Transverse colon (tissue), 4 donors: ENCODE results near the gene PIP5K1B. TPM values are rescaled to one million over a fixed set of nuclear protein-coding genes. Genes with fewer than 3 reads are reported as not detected.

Source experiments
- DNase-seq: peaks from one replicate; pipeline ENCODE4 v3.0.0-alpha.2; 2019
- H3K27ac ChIP-seq, 4 donors: fragments of 200-600 bp; sonication (generic); 2 replicates each; pipeline ENCODE4 v1.5.1; 2016 to 2018; ENCODE audit warnings: inconsistent platforms in 4 of 4
- H3K27me3 ChIP-seq: fragments of 200-600 bp; sonication (generic); 2 replicates; pipeline ENCODE4 v1.5.1; 2017; ENCODE audit warnings: inconsistent platforms
- H3K36me3 ChIP-seq, 4 donors: fragments of 200-600 bp; sonication (generic); 2 replicates each; pipeline ENCODE4 v1.5.1; 2017 to 2019; ENCODE audit warnings: inconsistent platforms in 4 of 4
- H3K4me1 ChIP-seq, 4 donors: fragments of 200-600 bp; sonication (generic); 2 replicates each; pipeline ENCODE4 v1.5.1; 2017 to 2020; ENCODE audit warnings: inconsistent platforms in 4 of 4
- H3K4me3 ChIP-seq, 4 donors: fragments of 200-600 bp; sonication (generic); 1 replicate in 1 of 4; 2 replicates in 3 of 4; pipeline versions ENCODE4 v1.5.1 to v1.6.1; 2017 to 2019; ENCODE audit warnings: inconsistent platforms in 4 of 4
- H3K9me3 ChIP-seq, 2 donors: fragments of 200-600 bp; sonication (generic); 2 replicates each; pipeline ENCODE4 v1.5.1; 2017 to 2019; ENCODE audit warnings: inconsistent platforms in 2 of 2
- CTCF ChIP-seq, 5 experiments: fragments of 200-600 bp in 3 of 5; fragments of 450-650 bp in 2 of 5; sonication (generic) in 3 of 5; IDR thresholded peaks; 1 replicate in 2 of 5; 2 replicates in 3 of 5; pipeline ENCODE4 v1.5.1; 2016 to 2017; ENCODE audit warnings: antibody characterized with exemption in 5 of 5, inconsistent platforms in 3 of 5, mild to moderate bottlenecking in 2 of 5, moderate library complexity in 1 of 5
- EP300 ChIP-seq: sonication (generic); formaldehyde crosslinking; IDR thresholded peaks from one replicate; pipeline ENCODE4 v1.6.1; 2017; ENCODE audit warnings: antibody characterized with exemption, low read depth
- POLR2A ChIP-seq: fragments of 450-650 bp; IDR thresholded peaks from one replicate; pipeline ENCODE4 v1.6.1; 2016; ENCODE audit warnings: antibody characterized with exemption, mild to moderate bottlenecking, moderate library complexity
- POLR2AphosphoS5 ChIP-seq, 3 donors: sonication (generic); formaldehyde crosslinking; IDR thresholded peaks; one replicate each; pipeline ENCODE4 v1.6.1; 2016; ENCODE audit warnings: antibody characterized with exemption in 3 of 3
- WGBS, 2 donors: methylation state at CpG; one replicate each; pipeline ENCODE4 v1.1.5; 2018; ENCODE audit warnings: low coverage in 1 of 2; 5-methylcytosine and 5-hydroxymethylcytosine counted together
- in situ Hi-C, 4 donors: fragments of 200-750 bp; cut with MboI; loops; one replicate each; pipeline versions ENCODE4 v1.15.0 to v1.15.1; 2017; ENCODE audit warnings: low sequenced_read_pairs in 3 of 4, low pct_ligation_motif_present in 1 of 4, low pct_unique_long_range_greater_than_20kb in 1 of 4
- intact Hi-C: fragments of 100-400 bp; cut with DNase I; formaldehyde crosslinking; loops from one replicate; pipeline ENCODE4 v1.15.1; 2023; ENCODE audit warnings: low total_unique reads
- total RNA-seq, 4 donors: library from RNA; depleted of rRNA; stranded (reverse); fragments of >200 nt; gene quantifications; one replicate each; pipeline ENCODE4 v1.1.0, GENCODE V29; 2016

PIP5K1B gene
- total RNA-seq, 4 donors from 2014 or later = 45.6 to 104 (median 76.0) TPM

- intact Hi-C loops = loop anchor here (5.0 kb wide), 1 partner anchor 214 kb away; a partner anchor contains a TSS
- no peaks in the 10 kb centered on the region for H3K27me3 ChIP-seq
- no peak overlapping the region for H3K27ac ChIP-seq
- H3K4me3 ChIP-seq = no peak overlapping the region
- DNase-seq = no peak
- H3K9me3 ChIP-seq = no peaks in the 10 kb centered on the region
- peaks cover 0 to 15% (median 3%) of the 10 kb centered on the region in 4 donors for H3K4me1 ChIP-seq
- in situ Hi-C loops = loop anchor here in 2 of 4 donors (25.0 kb wide), 2 partner anchors 209 to 284 kb away; partner anchors contain the start of gene PIP5K1B (in 1 of the 2)
- WGBS, 2 donors = 78 to 84% methylated on average over 5 of the region's 5 CpGs
- no peaks in the 10 kb centered on the region for H3K36me3 ChIP-seq
- no peak for TF ChIP-seq EP300
- TF ChIP-seq POLR2AphosphoS5 (IDR thresholded peaks at IDR 0.05) = no peak
- no peak for TF ChIP-seq POLR2A
- TF ChIP-seq CTCF (IDR thresholded peaks at IDR 0.05) = no peak
Measured at GRCh38 chr9:68996462-68996861, 291.4 kb downstream of the PIP5K1B start.

DNA sequence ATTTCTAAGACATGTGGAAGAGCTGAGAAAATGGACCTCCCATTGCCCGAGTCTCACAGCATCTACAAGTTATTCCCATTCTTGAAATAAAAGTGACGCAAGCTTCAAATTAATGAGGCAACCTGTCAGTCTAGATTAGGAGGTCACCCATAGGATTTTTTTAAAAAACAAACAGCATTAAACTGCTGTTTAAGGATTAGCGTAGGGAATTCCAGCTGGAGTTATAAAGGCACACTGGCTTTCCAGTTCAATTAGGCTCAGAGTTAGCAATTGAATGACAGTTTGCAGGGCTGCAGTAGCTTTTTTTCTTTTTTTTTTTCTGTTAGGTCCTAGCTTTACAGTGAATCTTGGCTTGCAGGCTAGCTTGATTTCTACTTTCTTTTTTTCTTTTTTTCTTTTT is 292.6 kb downstream of the PIP5K1B start:
- Histone ChIP-seq H3K27ac (no peak overlapping the region), H3K9me3 (no peaks in the 10 kb centered on the region), H3K4me3 (no peak overlapping the region), H3K36me3 (no peaks in the 10 kb centered on the region), H3K27me3 (no peaks in the 10 kb centered on the region), H3K4me1 (peaks cover 0 to 15% (median 3%) of the 10 kb centered on the region in 4 donors)
- no peak for DNase-seq
- WGBS, 2 donors = 76 to 92% methylated on average over 3 of the region's 3 CpGs
- TF ChIP-seq EP300 = no peak
- TF ChIP-seq POLR2AphosphoS5 (IDR thresholded peaks at IDR 0.05) = no peak
- no peak for TF ChIP-seq CTCF (IDR thresholded peaks at IDR 0.05)
- TF ChIP-seq POLR2A = no peak
- in situ Hi-C loops = loop anchor here in 2 of 4 donors (25.0 kb wide), 2 partner anchors 210 to 285 kb away; partner anchors contain the start of gene PIP5K1B (in 1 of the 2)
- intact Hi-C loops = loop anchor here (1.0 to 5.0 kb wide), 2 partner anchors 215 to 420 kb away; a partner anchor contains a TSS

- H3K27ac ChIP-seq = peak overlapping the region in 1 of 4 donors; percentile 43
- no peak for DNase-seq
- in situ Hi-C loops (loop anchor here in 2 of 4 donors (25.0 kb wide), 2 partner anchors 211 to 286 kb away; partner anchors contain the start of gene PIP5K1B (in 1 of the 2)), intact Hi-C loops (loop anchor here (1.0 to 5.0 kb wide), 2 partner anchors 216 to 421 kb away; a partner anchor contains a TSS)
- H3K4me3 ChIP-seq = no peak overlapping the region
- no peaks in the 10 kb centered on the region for H3K27me3 ChIP-seq
- peaks cover 0 to 15% (median 3%) of the 10 kb centered on the region in 4 donors for H3K4me1 ChIP-seq
- TF ChIP-seq POLR2A = no peak
- H3K36me3 ChIP-seq = no peaks in the 10 kb centered on the region
- no peaks in the 10 kb centered on the region for H3K9me3 ChIP-seq
- 72 to 76% methylated on average over 4 of the region's 4 CpGs for WGBS, 2 donors
Measured at GRCh38 chr9:68998385-68998784, 293.3 kb downstream of the PIP5K1B start.

- WGBS, 2 donors = 82 to 85% methylated on average over 4 to 5 of the region's 5 CpGs
- peaks cover 0 to 15% (median 3%) of the 10 kb centered on the region in 4 donors for H3K4me1 ChIP-seq
- H3K4me3 ChIP-seq = no peak overlapping the region
- TF ChIP-seq POLR2A = no peak
- TF ChIP-seq POLR2AphosphoS5 (IDR thresholded peaks at IDR 0.05) = no peak
- no peak for TF ChIP-seq CTCF (IDR thresholded peaks at IDR 0.05)
- no peaks in the 10 kb centered on the region for H3K9me3 ChIP-seq
- intact Hi-C loops = loop anchor here (1.0 to 5.0 kb wide), 2 partner anchors 217 to 422 kb away; a partner anchor contains a TSS
- in situ Hi-C loops = loop anchor here in 2 of 4 donors (25.0 kb wide), 2 partner anchors 212 to 287 kb away; partner anchors contain the start of gene PIP5K1B (in 1 of the 2)
- no peak for DNase-seq
- H3K27me3 ChIP-seq = no peaks in the 10 kb centered on the region
- no peaks in the 10 kb centered on the region for H3K36me3 ChIP-seq
- H3K27ac ChIP-seq = peak overlapping the region in 1 of 4 donors; percentile 43
Measured at GRCh38 chr9:68998812-68999211, 293.8 kb downstream of the PIP5K1B start.
